Activated CD8-positive, alpha-beta memory T cell treated with anti-CD3 and anti-CD28 coated beads, Interleukin-2, amount 50 U/mL, for 1 hour (primary cell): ENCODE results near the gene STARD10.
"Not testable (repeated sequence)": the region's sequence is repeated elsewhere in the genome, so short reads cannot be mapped to it uniquely, and the experiment has no call there.

ENCODE experiments used
- DNase-seq: peaks from one replicate; pipeline ENCODE4 v3.0.0-alpha.2; 2020; ENCODE audit errors: extremely low read depth

STARD10 gene

DNA sequence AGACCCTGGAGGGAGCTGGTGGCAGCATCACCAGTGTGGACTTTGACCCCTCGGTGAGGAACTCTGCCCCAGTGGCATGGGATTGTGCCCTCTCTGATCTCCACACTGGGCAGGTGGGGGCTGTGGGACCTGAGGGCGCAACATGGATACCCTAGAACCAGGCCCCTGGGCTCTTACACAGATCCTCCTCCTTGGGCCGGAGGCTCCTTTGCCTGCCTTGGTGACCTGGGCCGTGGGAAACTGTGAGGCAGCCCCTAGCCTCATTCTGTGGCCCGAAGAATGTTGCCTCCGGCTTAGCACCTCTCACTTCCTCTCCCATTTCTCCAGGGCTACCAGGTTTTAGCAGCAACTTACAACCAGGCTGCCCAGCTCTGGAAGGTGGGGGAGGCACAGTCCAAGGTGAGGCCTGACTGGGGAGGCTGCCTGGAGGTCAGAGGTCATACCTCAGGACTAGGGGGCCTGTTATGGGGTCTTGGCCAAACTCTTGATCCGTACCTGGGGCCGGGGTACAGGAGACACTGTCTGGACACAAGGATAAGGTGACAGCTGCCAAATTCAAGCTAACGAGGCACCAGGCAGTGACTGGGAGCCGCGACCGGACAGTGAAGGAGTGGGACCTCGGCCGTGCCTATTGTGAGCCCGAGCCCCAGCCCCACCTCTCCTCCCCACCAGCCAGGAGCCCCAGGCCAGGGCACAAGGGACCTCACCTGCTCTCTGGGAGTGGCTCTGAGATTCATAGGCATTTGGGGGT is 32.5 kb upstream of the STARD10 start:
- no peak for DNase-seq

DNA sequence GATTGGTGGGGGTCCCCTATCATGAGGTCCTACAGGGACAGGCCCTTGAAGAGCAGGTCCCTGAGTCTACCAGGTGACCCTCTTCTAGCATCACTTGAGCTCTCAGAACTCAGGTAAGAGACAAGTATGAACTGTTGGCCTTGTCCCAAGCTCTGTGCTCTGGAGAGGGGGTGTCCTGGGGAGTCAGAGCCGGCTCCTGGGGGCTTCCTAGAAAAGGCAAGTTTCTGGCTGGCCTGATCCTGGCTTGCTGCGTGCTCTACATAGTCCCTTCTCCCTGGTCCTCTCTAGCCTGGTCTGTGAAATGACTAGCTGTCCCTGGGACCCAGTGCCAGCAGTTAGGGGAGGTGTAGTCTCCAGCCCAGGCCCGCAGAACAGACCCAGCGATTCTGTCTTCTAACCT is 31.8 kb upstream of the STARD10 start:
- DNase-seq = no peak

DNA sequence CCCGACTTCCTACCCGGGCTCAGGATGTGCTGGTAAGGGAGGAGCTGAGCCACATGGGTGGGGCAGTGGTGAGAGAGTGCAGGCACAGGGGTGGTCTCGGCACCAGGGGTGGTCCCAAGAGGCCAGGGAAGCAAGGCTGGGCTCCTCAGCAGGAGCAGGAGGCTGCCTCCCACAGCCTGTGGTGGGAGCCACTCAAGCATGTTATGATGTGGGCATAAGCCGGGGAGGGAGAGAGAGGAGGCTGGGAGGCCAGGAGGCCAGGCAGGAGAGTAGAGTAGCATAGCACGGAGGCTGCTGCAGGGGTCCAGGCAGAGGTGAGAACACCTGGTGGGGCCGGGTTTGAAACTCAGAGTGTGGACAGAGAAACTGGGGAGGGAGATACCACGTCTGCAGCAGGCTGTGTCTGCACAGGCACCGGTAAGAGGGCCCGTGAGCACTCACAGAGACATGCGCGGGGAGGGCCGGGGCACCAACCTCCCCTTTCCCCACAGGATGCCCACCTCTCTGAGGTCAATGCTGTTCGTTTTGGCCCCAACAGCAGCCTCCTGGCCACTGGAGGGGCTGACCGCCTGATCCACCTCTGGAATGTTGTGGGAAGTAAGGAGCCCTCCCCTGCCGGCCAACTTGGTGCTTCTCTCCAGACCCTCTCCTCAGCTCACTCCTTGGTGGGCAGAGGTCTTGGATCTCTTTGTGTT is 31.1 kb upstream of the STARD10 start:
- DNase-seq = no peak

DNA sequence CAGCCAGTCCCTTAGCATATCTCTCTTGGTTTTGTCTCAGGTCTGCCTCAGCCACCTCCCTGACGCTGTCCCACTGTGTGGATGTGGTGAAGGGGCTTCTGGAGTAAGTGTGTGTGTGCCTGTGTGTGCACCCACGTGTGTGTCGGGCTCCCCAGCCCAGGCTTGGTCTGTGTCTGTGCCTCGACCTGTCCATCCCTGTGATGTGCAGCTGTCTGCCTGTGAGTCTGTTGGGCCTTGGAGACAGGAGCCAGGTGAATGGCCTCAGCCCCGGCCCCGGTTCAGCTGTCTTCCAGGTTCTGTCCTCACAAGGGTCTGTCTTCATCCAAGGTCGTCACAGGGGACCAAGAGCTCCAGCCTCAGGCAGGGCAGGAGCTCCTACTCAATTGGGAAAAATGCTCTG is 30.2 kb upstream of the STARD10 start:
- DNase-seq = no peak

DNA sequence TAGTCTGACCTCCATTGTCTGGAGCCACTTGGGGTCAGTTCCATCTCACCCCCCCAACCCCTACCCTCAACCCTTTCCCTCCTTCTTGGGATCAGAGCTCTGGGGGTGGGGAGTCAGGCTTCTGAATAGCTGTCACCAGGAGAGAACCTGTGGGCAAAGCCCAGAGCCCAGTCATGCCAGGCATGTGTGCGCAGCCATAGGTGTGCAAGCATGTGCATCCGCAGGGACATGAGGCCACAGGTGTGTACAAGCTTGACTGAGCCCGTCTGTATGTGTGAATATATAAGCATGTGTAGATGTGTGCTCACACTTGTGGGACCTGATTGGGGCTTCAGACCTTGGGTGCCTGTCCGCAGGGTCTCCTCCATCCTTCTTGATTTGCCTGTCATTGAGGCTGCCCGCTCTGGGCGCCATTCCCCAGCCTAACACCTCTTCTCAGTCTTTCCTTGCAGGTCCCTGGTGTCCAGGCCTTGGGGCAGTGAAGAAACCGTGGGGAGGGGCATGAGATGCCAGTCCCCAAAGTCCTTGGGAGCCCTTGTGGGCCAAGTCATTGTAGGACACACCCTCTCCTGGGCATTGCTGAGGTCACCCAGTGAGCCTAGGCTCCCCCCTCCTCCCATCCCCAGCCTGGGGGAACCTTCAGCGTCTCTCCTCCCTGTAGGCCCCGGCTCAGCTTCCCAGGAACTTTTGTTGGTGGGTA is 29.4 kb upstream of the STARD10 start:
- DNase-seq = no peak

DNA sequence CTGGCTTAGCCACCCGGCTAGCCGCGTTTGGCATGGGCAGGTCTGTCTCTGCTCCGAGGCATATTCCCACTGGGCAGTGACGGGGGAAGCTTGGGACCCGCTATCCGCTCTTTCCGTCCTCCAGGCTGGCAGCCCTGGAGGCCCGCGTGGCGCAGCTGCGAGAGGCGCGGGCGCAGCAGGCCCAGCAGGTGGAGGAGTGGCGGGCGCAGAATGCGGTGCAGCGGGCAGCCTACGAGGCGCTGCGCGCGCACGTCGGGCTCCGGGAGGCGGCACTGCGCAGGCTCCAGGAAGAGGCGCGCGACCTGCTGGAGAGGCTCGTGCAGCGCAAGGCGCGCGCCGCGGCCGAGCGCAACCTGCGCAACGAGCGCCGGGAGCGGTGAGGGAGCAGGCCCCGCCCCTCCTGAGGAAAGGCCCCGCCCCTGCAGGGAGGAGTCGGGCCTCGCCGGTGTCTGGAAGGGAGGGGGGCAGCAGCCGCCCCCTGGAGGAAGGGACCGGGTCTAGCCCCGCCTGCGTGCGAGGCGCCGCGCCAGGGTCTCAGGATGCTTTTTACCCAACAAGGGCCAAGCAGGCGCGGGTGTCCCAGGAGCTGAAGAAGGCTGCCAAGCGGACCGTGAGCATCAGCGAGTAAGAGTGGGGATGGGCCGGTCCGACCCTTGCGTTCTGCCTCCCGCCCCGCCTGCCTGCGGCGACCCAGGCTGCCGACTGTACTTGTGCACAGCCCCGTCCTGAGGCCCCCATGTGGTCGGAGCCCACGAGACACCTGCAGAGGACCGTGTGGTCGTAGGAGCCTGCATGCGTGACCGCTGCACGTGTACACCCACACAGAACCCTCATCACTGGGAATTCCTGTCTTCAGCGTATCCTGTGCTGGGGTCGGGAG is 28.3 kb upstream of the STARD10 start:
- peak; percentile 66 for DNase-seq

DNA sequence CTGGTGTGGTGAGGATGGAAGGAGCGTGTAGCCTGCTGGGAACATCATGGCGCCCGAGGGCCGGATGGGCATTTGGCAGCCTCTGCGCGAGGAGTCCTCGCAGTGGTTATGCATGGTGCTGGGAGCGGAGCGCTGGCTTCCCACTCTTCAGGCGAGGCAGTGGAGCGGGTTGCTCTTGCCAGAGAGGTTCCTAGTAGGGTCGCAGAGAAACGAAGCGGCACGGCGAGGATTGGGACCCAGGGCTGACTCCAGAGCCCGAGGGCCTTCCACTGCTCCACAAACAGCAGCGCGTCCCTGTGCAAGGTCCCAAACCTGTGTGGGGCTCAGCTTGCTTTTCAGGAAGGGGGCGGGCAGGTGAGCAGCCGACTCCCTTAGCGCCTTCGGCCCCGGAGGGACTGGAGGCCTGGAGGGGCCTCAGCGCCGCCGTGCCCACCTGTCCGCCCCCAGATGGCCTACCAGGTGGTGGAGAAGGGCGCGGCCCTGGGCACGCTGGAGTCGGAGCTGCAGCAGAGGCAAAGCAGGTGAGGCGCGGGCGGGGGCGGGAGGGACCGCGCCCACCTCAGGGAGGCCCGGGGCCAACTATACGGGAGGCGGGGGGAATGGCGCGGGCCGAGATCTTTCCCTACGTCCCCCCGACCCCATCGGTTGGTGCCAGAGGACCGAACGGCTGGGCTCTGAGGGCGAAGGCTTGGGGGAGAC is 27.5 kb upstream of the STARD10 start:
- no peak for DNase-seq

DNA sequence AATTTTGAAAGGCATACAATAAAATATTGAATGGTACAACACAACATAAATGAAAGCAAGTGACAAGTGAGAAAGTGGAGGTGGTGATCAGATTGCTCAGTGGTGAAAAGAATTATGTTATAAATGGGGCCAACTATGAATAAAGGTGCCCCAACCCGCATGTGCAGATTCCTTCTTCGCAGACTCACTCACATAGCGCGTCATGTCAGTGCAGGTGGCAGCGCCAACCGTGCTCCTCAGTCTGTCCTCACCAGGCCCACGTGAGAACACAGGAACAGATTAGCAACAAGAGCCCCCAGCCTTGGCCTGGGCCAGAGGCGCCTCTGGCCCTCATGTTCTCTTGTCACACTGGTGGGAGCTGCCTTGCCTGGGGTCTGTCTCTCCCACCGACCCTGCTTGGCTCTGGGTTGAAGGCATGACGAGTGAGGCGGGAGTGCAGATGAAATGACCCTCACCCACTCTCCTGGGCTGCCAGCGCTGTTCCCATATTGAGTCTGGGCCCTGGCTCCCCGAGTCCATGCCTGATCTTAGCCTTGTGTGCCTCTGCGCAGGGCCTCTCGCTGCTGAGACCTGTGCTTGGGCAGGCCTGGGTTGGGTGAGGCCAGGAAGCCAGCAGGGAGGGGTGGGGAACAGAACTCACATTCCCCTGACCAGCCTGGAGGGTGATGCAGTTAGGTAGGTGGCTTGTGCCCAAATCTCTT is 26.7 kb upstream of the STARD10 start:
- no peak for DNase-seq

DNA sequence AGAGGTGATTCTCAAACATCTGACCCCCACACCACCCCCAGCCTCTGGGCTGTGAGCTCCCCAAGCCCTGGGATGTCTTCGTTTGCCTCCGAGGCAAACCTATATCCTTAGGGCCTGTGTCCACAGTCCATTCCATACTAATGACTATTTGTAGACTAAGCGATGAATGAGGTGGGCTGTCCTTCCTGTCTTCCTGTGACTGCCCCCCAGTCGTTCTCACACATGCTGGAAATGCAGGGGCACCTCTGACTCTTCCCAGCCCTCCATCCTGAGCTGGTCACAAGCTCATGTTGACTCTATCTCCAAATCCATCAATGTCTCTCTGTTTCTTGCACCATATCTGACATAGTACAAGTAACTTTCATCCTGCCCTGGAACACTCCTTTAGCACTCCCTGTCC is 25.1 kb upstream of the STARD10 start:
- no peak for DNase-seq

DNA sequence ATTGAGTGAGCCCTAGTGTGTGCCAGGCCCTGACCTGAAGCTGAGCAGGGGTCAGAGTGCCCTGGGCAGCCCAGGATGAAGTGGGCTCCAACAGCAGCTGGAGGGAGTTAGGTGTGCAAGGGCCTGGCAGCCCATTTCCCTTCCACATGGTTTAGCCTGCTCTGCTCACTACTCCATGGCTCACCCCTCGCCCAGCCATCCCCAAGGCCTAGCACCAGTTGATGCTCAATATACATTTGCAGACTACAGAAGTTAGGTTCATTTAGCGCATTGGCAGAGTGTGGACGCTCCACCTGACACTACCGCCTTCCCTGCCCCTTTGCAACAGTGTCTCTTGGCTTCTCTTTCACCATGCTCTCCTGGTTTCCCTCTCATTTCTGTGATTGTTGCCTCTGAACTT is 24.1 kb upstream of the STARD10 start:
- no peak for DNase-seq

DNA sequence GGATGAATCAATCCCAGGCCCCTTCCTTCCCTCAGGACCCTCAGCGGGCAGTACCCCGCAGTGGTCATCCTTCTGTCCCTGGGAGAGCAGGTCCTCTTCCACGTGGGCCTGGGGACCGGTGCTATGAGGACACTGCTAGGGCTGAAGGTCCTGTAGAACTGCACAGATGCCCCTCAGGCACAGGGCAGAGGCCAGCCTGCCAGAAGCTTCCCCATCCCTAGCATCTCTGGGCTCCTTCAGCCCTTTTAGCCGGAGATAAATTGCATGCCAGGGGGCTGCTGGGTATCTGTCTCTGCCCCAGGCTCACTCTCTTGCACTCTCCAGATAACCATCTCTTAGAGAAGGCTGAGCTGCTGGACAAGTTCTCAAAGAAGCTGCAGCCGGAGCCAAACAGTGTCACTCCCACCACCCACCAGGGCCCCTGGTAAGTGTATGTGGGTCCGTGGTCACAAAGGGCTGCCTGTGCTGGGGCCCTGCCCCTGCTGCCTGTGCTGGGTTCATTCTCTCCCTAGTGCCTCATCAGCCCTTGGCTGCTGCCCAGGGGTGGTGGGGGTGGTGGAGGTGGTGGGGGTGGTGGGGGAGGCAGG is 22.6 kb upstream of the STARD10 start:
- no peak for DNase-seq

DNA sequence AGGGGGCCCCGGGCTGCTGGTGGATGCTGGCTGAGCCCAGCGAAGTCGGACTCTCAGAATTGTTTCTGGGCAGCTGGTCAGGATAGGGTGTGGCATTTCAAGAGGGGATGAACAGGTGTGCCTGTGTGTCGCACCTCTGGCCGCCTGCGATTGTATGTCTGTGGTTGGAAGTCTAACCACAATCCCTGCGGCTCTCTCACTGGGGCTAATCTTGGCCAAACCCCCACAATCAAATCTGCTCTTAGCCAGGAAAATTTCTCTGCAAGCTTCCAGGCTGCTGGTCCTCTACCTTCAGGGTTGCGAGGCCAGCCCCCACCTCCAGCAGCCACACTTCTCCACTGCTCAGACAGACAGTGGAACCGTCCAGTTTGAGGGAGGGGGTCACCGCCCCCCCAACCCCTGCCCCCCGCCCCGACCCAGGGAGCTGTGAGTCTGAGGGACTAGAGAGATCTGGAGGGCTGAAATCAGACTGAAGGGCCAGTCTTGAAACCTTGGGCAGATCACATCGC is 21.3 kb upstream of the STARD10 start:
- no peak for DNase-seq

DNA sequence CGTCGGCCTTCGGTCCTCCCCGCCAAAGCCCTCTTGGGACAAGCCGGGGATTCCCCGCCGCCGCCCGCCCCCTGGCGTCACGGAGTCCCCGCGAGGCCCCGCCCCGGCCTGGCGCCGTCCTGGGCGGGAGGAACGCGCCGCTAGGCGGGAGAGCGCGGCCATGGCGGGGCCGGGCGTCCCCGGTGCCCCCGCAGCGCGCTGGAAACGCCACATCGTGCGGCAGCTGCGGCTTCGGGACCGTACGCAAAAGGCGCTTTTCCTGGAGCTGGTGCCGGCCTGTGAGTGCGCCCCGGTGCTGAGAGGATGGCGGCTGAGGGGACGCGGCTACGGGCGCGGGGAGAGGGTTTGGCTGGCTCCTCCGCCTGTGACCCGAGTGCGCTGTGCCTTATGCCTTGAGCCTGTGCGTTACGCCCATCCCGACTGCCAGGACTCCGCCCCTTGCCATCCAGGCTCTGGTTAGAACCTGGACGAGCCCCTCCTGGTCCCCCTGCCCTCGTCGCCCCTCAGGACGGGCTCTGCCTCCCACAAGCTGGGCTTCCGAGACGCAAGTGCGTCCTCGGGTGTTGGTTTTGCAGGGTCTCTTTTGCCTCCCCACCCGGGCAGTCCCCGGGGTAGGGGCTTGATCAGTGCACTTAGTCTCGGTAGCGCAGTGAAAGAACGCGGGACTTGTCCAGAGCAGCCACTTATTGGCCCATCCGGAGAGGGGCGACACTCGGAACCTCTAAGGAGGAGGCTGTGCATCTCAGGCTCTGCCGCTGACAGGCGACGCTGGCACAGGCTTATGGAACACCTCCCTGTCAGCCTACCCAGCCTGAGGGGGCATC is 20.7 kb upstream of the STARD10 start, which contains the start of gene ATG16L2:
Gene ATG16L2 (plus strand): TSS at position 126 of the 824 bp plus-strand sequence. CDS start 35 bp downstream, at position 161.
- DNase-seq = peak; percentile 57

DNA sequence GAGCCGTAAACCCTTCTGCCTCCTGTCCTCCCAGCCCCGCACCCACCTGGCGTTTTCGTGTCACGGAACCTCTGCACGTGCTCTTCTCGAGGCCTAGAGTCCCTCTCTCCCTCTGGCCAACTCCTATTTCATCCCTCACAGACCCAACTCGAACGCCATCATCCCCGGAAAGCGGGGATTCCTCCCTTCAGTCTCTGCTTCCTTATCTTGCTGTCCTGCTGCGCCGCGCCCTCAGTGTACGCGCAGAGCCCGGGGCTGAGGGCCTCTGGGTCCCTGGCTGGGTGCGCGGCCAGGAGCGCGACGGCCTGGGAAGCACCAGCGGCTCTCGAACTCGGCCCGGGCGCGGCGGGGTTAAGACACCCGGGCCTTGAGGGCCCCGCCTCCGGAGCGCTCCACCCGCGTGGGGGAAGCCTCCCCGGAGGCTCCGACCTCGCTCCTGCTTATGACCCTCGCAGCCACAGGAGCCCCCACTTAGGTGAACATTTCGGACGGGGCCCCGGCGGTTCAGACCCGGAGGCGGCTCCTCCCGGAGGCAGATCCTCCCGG is 20.0 kb upstream of the STARD10 start:
- DNase-seq = peak; percentile 61

DNA sequence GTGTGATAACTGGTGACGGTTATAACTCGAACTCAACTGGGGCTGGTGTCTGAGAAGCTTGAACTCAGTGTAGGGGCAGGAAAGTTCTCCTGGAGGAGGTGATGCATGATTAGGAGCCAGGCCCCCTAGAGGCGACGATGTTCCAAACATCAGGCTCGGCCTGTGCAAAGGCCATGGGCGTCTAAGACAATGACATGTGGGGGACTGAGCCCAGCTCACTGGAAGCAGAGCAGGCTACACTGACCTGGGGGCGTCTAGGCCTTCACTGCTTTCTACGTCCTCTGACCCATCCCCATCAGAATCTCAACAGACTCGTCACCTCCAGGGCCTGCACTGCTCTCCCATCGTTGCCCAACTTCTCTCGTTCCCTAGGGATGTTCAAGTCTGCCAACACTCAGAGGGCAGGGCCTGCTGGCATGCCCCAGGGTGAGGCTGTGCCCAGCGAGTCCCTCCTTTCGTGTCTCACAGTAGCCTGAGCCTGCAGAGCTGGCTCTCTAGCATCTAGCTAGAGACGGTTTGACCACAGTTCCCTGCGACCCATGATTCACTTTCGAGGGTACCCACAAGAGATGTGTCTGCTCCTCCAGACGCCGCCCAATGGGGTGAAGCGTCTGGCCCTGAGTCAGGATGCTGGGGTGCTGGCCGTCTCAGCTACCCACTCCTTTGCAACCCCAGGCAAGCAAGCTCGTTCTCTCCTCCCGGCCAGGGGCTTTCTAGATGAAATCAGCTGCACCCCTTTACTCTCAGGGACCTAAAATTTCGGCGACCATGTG is 19.3 kb upstream of the STARD10 start:
- no peak for DNase-seq

DNA sequence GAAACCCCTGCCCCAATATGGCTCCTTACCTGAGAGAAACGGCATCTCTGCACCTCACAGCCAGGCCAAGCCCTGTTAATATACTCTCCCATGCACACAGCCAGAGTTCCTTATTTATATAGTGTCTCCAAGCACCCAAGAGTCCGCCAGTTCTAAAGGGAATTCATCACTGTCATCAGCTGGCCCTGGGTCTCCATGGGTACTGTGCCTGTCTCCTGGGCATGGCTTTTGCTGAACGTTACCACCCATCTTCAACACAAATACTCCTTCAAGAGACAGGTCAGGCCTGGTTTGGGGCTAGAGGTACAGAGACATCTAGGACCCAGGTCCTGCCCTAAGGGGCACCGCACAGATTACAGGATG is 18.7 kb upstream of the STARD10 start:
- no peak for DNase-seq

DNA sequence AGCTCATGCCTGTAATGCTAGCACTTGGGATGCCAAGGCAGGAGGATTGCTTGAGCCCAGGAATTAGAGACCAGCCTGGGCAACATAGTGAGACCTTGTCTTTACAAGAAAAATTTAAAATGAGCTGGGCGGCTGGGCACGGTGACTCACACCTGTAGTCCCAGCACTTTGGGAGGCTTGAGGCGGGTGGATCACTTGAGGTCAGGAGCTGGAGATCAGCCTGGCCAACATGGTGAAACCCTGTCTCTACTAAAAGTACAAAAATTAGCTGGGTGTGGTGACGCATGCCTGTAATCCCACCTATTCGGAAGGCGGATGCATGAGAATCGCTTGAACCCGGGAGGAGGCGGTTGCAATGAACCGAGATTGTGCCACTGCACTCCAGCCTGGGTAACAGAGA is 17.8 kb upstream of the STARD10 start:
- DNase-seq = not testable (repeated sequence)

DNA sequence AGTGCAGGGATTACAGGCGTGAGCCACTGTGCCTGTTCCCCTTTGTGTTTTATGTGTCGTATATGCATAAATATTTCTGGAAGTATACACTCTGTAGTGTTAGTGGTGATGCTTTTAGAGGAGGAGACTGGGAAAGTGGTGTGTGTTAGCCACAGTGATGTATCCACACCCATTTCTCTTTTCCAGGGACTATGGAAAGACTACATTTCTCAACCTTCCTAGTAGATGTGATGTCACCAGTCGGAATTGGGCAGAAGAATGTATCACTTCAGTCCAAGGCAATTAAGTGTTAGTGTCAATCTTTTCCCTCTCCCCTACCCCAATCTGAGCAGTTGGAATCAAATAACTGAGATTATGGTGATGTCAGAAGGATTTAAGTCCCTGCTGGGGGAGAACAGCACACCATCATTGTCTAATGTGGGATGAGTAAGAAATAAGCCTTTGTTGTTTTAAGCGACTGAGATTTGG is 14.5 kb upstream of the STARD10 start:
- no peak for DNase-seq
